Effector CD4-positive, alpha-beta T cell (primary cell): ENCODE measurements around the gene MREG.

Experiments
- DNase-seq: peaks from one replicate; pipeline ENCODE4 v3.0.0-alpha.2; 2020

Gene MREG

DNA sequence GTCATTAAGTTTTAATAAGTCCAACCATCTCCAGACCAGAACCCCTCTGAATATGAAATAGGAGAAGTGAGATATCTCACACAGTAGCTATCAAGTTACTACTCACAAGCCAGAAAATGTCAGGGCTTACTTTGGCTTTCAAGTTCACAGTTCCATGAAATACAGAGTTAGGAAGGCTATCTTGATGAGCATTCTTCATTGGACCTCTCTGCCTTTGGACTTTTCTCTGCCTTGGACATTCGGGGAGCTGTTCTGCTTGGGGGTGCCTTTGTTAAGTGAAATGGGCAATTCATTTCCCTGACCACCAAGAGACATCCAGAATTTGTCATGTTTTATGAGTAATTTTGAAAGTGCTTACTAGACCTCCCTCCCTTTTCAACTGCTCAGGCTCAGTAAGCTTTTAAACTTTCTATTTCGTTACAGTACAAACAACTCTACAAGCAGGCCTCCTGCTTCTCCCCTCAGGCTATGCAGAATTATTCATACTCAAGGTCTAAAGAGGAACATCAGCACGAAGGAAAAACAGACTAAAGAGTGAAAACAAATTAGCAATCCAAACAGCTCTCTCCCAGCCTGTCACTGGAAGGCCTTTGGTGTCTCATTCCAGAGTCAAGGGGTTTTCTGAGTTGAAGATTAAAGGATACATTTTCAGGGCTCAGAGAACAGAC lies 95.3 kb downstream of the MREG start:
- no peak for DNase-seq

DNA sequence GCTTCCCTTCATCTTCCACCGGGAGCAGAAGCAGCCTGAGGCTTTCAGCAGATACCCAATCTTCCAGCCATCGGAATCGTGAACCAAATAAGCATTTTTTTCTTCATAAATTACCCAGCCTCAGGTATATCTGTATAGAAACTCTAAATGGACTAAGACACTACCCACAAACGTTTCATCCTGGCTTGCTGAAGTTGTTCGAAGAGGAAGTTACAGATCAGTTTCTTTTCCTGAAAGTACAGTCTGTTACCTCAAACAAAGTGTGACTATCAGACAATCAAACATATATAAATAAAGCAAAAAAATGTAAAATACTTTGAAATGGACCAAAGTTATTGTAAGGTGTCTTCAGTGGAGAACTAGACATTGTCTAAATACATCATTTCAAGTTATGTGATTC lies 97.9 kb downstream of the MREG start:
- no peak for DNase-seq

DNA sequence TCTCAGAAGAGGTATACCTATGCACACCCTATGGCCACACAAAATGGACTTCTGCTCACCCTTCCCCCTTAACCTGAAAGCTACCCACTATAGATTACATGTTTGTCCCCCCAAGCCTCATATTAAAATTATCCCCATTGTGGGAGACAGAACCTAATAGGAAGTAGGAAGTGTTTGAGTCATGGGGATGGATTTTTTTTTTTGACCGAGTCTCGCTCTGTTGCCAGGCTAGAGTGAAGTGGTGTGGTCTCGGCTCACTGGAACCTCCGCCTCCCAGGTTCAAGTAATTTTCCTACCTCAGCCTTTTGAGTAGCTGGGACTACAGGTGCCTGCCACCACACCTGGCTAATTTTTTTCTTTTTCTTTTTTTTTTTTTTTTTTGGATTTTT lies 98.6 kb downstream of the MREG start:
- no peak for DNase-seq

DNA sequence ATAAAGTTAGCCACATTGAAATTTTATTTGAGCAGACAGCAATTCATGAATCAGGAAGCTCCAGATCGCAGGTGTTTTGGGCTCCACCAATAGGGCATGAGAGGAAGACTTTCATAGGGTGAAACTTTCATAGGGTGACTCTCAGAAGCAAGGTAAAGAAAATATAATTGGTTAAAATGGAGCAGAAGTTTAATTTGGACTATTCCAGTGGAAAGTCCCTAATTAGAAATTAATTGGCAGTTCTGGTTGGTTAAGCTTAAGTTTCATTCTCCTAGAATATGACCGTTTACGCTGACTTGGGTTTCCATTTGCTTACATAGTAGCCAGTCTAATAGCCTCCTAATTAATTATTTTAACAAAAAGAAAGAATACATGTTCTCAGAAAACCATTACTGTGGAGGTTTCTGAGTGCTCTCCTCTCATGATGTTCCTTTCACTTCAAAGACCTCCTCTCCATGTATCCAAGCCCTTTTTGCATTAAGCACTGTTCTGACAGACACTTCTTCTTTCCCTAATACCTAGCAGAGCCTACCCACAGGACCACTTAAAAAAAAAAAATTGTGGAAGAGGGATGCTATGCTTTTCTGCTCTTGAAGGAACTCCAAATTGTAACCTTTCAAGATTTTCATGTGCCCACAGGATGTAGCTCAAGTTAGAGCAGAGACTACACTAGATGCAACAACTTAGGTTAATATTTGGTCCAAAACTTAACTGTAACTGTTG lies 99.1 kb downstream of the MREG start:
- no peak for DNase-seq

DNA sequence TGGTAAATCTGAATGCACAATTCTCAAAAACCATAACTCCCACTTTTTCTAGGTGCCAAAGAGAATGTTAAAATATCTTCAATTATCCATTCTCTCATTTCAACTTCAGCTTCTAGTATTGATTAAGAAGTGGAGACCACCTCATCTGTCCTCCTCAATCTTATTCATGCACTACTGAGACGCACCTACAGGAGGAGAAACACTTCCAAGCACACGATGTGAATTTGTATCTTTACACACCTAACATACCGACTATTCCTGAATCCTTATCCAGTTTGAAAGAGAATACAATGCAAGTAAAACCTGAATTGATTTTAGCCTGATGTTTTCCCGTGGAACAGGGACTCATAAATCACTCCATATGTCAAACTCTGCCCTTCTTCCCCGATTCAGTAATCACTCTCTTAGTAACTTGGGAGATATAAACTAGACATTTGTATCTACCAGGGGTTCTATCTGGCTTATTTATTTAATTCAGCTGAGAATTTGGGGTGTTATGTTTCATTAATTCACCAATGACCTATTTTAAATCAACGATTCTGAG lies 101.0 kb downstream of the MREG start:
- DNase-seq: no peak

DNA sequence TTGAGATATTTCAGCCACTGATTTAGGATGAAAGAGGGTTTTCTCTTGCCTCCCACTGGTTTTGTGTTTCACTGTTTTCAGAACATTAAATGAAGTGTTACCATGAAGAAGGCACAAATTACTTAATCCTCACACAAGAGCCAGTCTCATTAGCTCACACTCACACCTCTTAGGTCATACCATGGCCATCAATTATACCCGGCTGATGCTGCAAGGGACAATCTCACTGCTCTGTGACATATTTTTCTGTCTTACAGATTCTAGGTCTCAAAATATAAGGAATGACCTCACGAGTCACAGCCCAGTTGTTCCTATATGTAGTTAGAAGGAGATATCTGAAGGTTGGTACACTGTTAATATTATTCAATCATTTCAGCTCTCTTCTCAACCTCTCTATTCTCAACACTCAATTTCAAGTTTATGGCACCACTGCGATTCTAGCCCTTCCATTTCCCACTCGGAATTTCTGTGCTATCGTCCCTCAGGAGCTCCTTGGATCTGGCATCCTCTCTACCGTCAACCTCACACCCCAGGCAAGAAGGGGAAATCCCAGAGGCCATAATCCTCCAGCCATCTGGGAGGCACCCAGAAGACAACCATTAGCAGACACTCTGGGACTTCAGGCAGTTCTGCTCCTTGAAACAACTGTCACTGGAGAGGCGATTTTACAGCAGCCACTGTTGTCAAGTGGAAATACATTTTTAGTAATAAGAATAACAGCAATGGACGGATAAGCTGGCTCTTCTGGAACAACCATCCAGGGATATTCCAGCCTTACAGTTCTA lies 101.9 kb downstream of the MREG start:
- no peak for DNase-seq

DNA sequence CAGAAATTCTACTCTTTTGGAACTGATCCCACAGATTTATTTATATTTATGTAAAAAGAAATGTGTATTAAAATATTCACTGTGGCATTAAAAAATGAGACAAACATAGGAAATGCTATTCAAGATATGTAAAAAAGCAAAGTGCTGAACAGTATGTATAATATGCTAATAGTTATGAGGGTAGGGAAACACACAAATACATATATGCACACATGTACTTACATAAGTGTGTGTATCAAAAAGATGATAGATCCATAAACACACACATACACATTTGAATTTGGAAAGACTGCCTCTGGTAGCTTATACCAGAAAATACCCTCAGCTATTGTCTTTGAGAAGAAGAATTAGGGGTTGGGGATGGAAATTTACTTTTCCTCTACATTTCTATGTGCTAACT lies 103.2 kb downstream of the MREG start:
- DNase-seq: no peak

DNA sequence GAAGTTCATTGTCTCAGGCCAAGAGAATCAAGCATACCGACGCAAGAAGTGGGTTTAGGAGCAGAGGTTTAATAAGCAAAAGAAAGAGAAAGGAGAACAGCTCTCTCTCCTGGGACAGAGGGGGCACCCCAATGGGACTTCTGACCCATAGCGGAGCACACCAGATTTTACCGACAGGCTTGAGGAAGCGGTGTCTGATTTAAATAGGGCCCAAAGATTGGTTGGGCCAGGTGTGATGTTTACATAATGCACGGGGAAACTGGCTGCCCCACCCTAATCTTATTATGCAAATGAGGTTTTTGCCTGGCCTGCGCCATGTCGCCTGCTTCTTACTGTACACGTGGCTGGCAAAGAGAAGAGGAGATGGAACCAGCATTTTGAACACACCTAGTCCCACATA lies 106.2 kb downstream of the MREG start:
- DNase-seq: no peak

DNA sequence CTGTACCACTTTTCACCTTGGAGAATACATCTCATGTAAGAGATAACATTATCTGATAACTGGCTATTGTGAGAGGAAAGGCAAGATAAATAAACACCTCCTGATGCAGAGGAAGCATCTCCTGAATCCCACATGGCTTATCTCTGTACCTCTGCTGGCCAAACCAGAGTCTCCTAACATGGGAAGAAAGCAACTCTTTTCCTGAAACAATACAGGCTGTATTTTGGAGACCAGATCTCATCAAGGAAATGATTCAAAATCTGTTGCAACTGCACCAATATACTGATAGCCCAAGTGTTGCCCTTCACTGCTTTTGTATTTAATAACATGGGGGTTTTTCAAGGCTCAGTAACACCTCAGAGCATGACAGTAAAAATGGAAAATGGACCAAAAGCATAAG lies 106.9 kb downstream of the MREG start:
- no peak for DNase-seq

DNA sequence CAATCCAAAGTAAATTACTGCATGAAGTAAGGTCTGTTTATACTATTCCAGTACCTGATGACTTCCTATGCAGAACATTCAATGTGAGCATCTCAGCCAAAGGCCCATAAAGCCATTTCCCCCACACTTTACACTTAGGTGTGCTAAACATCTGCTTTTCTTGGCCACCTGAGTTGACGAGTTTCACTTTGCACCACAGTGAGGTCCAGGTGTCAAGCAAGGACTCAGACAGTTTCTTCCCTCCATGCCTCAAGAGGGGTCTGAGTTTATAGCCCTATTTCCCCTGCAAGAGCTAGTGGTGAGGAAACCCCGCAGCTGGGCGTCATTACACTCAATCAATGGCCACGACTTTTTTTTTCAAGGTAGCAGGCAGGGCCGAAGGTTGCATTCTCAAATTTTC lies 107.7 kb downstream of the MREG start:
- no peak for DNase-seq

DNA sequence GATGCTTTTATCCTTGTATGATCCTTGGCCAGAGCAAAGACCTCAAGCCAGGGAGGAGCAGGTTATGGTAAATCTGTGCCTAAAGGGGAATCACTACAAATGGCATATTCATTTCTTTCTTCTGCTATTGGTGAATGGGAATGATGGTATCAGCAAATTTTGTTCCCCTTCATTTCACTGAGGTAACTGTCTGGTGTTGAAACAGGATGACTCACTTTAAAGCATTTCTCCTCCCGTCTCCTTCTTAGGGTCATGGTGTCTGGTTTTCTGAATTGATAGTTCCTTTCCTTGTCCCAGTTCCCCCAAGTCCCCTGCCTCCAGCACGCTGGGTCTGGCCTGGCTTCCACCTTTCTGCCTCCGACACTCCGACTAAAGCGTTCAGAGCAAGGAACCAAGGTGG lies 109.2 kb downstream of the MREG start:
- no peak for DNase-seq

DNA sequence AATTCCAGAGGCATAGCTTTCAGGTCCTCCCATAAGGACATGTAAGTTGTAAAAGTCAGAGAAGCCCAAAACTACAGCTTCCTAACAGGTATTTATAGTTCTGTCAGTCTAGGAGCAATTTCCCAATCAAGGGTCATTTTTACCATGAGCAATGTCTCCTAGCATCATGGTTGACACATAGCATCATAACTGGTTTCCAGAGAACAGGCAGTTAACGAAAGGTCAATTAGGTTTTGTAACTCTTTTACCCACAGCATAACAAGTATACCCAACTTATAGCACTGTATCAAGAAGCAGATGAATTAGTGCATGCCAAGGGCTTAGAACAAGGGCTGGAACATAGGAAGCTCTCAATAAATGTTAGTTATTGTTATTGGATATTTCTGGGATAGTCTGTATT lies 110.1 kb downstream of the MREG start:
- DNase-seq: no peak

DNA sequence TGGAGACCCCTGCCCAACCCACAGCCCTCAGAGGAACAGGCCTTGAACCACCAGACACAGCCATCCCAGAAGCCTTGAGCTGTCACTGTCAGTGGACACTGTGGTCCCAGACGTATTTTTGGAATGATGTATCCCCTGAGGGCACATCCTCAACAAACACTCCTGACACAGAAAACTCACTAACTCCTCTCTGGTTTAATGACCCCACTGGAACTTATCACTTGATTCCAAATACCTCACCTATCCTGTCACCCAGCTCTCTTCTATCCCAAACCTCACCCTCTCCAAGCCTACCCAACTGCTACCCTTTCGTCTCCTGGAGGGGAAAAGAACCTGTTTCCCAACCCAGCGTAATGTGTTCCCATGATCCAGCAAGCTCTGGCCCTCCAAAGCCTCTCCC lies 111.6 kb downstream of the MREG start:
- no peak for DNase-seq

DNA sequence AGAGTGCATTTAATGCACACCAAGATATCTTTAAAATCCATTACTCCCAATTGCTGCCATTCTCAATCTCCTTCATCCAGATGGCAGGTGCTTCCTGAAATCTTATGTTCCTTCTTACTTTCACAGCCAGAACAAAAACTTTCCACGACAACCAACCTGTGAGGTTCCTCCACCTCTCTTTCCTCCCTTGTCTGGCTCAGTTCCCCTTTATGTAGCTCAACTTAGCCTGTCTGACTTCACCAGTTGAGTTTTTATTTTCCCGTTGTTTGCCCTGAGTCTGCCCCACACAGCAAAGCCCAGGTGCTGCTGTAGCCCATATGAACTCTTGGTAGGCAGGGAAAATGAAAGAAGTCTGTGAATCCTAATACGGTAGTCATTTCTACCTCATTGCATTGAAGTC lies 112.5 kb downstream of the MREG start:
- no peak for DNase-seq

DNA sequence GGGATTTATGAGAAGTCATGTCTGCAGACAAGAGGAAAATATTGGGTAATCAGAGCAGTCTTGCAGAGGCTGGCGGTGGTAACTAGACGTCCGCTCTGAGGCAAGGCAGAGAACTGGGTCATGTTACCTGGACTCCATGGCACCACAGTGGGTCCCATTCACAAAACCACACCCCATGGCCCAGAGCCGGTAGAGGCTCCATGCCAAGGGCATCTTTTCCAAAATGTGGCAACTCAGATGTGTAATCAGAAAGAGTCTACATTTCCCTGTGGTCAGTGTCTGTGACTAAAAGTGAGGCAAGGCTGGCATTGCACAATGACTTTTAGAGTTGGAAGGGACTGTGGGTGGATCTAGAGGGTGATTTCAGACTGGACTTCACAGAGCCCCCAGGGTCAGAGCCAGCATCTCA lies 113.1 kb downstream of the MREG start:
- DNase-seq: no peak

DNA sequence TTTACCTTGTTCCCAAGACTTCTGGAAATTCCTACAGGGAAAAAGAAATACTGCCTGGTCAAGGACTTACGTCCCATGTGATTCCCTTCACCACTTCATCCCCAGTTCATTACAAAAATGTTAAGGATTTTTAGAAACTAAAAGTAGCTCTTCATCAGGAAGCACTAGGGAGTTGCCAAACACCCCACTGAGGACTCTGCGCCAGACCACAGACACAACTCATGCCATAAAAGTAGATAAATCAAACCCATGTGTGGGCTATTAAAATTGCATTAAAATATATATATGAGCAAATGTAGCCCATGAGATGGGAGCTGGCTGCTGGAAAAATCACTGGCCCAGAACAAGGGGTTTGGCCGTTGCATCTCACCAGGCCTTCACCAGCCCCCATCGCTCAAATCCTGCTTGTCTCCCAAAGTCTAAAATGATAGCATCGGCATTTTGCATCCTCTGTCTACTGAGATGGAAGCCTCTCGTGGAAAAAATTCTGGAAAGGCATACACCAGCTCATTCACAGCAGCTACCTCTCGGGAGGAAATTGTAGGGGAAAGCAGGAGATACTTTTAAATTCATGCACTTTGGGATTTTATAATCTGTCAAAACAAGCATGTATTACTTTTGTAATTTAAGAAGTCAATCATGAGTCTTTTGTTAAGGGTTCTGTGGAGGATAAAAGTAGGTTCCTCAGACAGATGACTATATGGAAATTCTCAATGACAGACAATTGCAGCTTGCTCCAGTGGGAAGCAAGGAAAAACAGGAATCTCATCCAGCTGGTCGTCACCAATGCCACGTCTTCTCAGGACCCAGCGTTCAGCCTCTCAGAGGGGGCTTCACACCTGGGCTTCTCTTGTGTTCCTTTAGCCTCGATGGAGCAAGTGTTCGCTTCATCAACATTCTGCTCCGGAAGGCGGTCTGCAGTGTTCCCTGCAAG lies 113.9 kb downstream of the MREG start:
- DNase-seq: no peak

DNA sequence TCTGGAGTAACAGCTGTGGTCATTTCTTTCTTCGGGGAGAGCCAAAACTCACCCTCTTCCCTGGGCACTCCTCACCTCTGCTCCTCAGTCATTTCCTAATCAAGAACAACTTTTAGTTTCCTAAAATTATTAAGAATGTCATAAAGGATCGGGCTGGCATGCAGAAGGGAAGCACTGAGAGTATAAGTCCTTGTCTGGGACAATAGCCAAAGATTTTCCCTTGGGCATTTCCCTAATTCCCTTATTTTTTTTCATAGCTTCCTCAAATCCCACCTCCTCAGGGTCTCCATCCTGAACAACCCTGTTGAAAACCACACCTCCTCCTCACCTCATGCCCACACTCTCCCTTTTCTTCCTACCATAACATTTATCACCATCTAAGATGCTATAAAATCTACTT lies 115.0 kb downstream of the MREG start:
- no peak for DNase-seq

DNA sequence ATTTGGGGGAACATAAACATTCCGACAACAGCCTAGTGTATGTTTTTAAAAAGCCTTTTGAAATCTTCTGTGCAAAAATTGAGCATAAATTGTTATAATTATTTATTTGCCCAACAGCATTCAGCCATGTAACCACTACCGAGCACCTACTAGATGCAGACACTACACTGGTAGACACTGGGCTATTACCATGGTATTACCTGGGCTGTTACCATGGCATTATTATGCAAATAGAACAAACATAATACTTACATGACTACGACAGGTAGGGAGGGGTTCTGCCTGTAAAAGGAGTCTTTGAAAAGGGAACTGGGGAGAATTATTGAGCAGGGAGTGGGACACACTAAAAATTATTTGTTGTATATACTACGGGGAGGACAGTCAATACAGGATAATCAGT lies 116.4 kb downstream of the MREG start:
- DNase-seq: no peak

DNA sequence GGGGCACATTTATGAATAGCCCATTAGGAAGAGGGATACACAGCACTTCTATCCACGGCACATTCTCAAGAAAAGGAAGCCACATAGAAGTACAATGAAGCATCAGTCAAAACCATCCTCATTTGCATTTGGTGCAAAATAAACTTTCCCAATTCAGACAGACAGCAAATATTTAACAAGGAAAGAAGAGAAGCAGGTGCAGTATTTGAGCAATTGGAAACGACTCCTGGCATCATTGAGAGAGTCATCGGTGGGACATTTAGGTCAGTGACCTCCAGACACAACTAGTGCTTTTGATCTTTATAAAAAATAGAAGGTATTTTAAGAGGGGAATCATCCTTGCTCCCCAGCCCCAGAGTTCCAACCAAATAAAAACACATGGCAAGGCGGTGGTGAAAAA lies 118.0 kb downstream of the MREG start:
- DNase-seq: no peak
